Breast epithelium (tissue), 3 donors: ENCODE measurements around the gene NUMB.

Experiments used
- POLR2A ChIP-seq: fragments of 450-650 bp; IDR thresholded peaks from one replicate; pipeline ENCODE4 v1.6.1; 2016; ENCODE audit warnings: antibody characterized with exemption, mild to moderate bottlenecking, moderate library complexity
- POLR2AphosphoS5 ChIP-seq, 3 donors: sonication (generic); formaldehyde crosslinking; IDR thresholded peaks; one replicate each; pipeline ENCODE4 v1.6.1; 2017; ENCODE audit warnings: antibody characterized with exemption in 3 of 3

DNA sequence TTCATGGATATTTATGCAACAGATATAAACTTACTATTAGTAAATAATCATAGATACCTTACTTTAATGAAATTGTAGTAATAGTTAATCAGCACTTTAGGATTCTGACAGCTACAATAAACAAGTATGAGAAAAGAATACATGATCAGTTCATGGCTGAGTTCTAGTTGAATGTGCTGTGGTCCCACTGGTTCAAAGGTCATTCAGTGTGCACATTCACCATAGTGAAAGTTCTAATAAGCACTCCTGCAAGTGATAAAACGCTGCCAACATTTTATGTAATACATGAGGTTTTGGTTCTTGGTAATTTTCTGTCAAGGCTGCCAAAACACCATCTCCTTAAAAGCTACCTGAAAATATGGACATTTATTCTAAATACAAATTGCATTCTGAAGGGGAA lies 92.6 kb downstream of the NUMB start:
- TF ChIP-seq POLR2A (no peak), POLR2AphosphoS5 (IDR thresholded peaks at IDR 0.05) (no peak)
